ENCODE data around the gene STXBP5.

- TF ChIP-seq CTCF (IDR thresholded peaks at IDR 0.05; ENCODE audit: low read length) = no peak
- no peak for TF ChIP-seq EZH2 (IDR thresholded peaks at IDR 0.05; ENCODE audit: borderline replicate concordance, low read length)
Measured at GRCh38 chr6:147341486-147341885, 137.3 kb downstream of the STXBP5 start.
